H1 (cell line): ENCODE measurements around the gene GALK1. TPM values are rescaled to one million over a fixed set of nuclear protein-coding genes. Genes with fewer than 3 reads are reported as not detected.

Experiments used
- CTCF ChIA-PET: fragments of 300-600 bp; sonication (Branson Sonifier 250); formaldehyde crosslinking; loops from one replicate; lab custom pipeline; 2021; ENCODE audit not compliant: partially characterized antibody; lab: Charles Lee
- POLR2A ChIA-PET: fragments of 300-600 bp; sonication (Branson Sonifier 250); formaldehyde crosslinking; loops from one replicate; lab custom pipeline; 2021; ENCODE audit warnings: inconsistent platforms; ENCODE audit not compliant: partially characterized antibody; lab: Charles Lee
- DNase-seq, 2 experiments: peaks; one replicate each; pipeline versions ENCODE4 v3.0.0 to v3.0.0-alpha.2; 2010 to 2022; ENCODE audit warnings: low spot score in 2 of 2, low read depth in 1 of 2, mixed read lengths in 1 of 2
- FAIRE-seq: peaks from 2 replicates; lab custom pipeline; 2011; peaks lifted over from hg19 to GRCh38; lab: Jason Lieb, UNC
- H2AFZ ChIP-seq: 2 replicates; pipeline ENCODE4 v1.8.1; 2012; ENCODE audit warnings: low read length, inconsistent platforms
- H2AK5ac ChIP-seq: 2 replicates; pipeline ENCODE4 v1.6.1; 2013; ENCODE audit warnings: low read depth, low read length
- H2BK120ac ChIP-seq: replicated peaks from 2 replicates; pipeline ENCODE3; 2013; ENCODE audit warnings: low read depth, low read length, inconsistent platforms
- H2BK12ac ChIP-seq: 2 replicates; pipeline ENCODE4 v1.6.1; 2013; ENCODE audit warnings: low read depth, low read length
- H2BK15ac ChIP-seq: 2 replicates; pipeline ENCODE4 v1.6.1; 2013; ENCODE audit warnings: low read length
- H2BK20ac ChIP-seq: 2 replicates; pipeline ENCODE4 v1.6.1; 2013; ENCODE audit warnings: low read length
- H2BK5ac ChIP-seq: 2 replicates; pipeline ENCODE4 v1.6.1; 2013; ENCODE audit warnings: low read depth, low read length
- H3K14ac ChIP-seq: 2 replicates; pipeline ENCODE4 v1.6.1; 2013; ENCODE audit warnings: inconsistent platforms; ENCODE audit not compliant: insufficient read length
- H3K18ac ChIP-seq: 2 replicates; pipeline ENCODE4 v1.6.1; 2013; ENCODE audit warnings: low read length; ENCODE audit errors: extremely low read depth
- H3K23ac ChIP-seq: 2 replicates; pipeline ENCODE4 v1.6.1; 2013; ENCODE audit warnings: inconsistent platforms; ENCODE audit not compliant: insufficient read length
- H3K23me2 ChIP-seq: 2 replicates; pipeline ENCODE4 v1.6.1; 2013; ENCODE audit warnings: low read depth, low read length
- H3K27ac ChIP-seq: 2 replicates; pipeline ENCODE4 v1.6.1; 2011; ENCODE audit warnings: low read depth, low read length, inconsistent platforms
- H3K27me3 ChIP-seq, 4 experiments: replicated peaks in 1 of 4; 1 replicate in 1 of 4; 2 replicates in 3 of 4; pipeline versions ENCODE4 v1.6.1 to v1.8.1; 2011 to 2013; ENCODE audit warnings: low read length in 3 of 4, mild to moderate bottlenecking in 3 of 4, inconsistent platforms in 2 of 4, mixed read lengths in 2 of 4, moderate library complexity in 1 of 4; ENCODE audit not compliant: control insufficient read depth in 3 of 4, insufficient read depth in 3 of 4; ENCODE audit errors: extremely low read depth in 1 of 4
- H3K36me3 ChIP-seq, 4 experiments: 2 replicates each; pipeline versions ENCODE4 v1.6.1 to v1.8.1; 2011 to 2013; ENCODE audit warnings: mild to moderate bottlenecking in 4 of 4, low read length in 3 of 4, moderate library complexity in 2 of 4, control low read depth in 1 of 4, inconsistent platforms in 1 of 4; ENCODE audit not compliant: insufficient read depth in 4 of 4, control insufficient read depth in 2 of 4
- H3K4ac ChIP-seq: replicated peaks from 2 replicates; pipeline ENCODE3; 2013; ENCODE audit warnings: low read length, low read depth, mixed read lengths, inconsistent platforms; ENCODE audit not compliant: insufficient read length
- H3K4me1 ChIP-seq, 4 experiments: replicated peaks in 1 of 4; 1 replicate in 1 of 4; 2 replicates in 3 of 4; pipeline versions ENCODE4 v1.6.1 to v1.8.1; 2011 to 2013; ENCODE audit warnings: low read length in 3 of 4, inconsistent platforms in 2 of 4, mixed read lengths in 1 of 4; ENCODE audit not compliant: insufficient read depth in 4 of 4, control insufficient read depth in 3 of 4
- H3K4me2 ChIP-seq, 2 experiments: 2 replicates each; pipeline versions ENCODE4 v1.6.1 to v1.8.1; 2011 to 2013; ENCODE audit warnings: low read depth in 2 of 2, low read length in 2 of 2, control low read depth in 1 of 2, inconsistent platforms in 1 of 2, mild to moderate bottlenecking in 1 of 2; ENCODE audit not compliant: insufficient read depth in 1 of 2
- H3K4me3 ChIP-seq, 4 experiments: fragments of 200-600, 300-600 bp in 1 of 4; sonication (generic), shearing (Covaris generic), sonication (Bioruptor Twin) in 1 of 4; 2 replicates each; pipeline versions ENCODE4 v1.5.1 to v1.8.1; 2011 to 2016; ENCODE audit warnings: low read length in 4 of 4, low read depth in 3 of 4, control low read depth in 2 of 4, inconsistent platforms in 2 of 4, mild to moderate bottlenecking in 2 of 4, mixed read lengths in 1 of 4, moderate library complexity in 1 of 4; ENCODE audit not compliant: insufficient read depth in 2 of 4; ENCODE audit errors: extremely low read depth in 1 of 4
- H3K56ac ChIP-seq: replicated peaks from 2 replicates; pipeline ENCODE3; 2013; ENCODE audit warnings: low read depth, mild to moderate bottlenecking, mixed read lengths, low read length, inconsistent platforms; ENCODE audit not compliant: insufficient read length
- H3K79me1 ChIP-seq: 2 replicates; pipeline ENCODE4 v1.6.1; 2013; ENCODE audit warnings: low read depth, low read length, control low read depth
- H3K79me2 ChIP-seq, 2 experiments: 2 replicates each; pipeline versions ENCODE4 v1.6.1 to v1.8.1; 2012 to 2013; ENCODE audit warnings: low read length in 2 of 2, mild to moderate bottlenecking in 2 of 2, inconsistent platforms in 1 of 2; ENCODE audit not compliant: insufficient read depth in 2 of 2, control insufficient read depth in 1 of 2
- H3K9ac ChIP-seq, 4 experiments: replicated peaks in 1 of 4; 1 replicate in 1 of 4; 2 replicates in 3 of 4; pipeline versions ENCODE4 v1.6.1 to v1.8.1; 2011 to 2013; ENCODE audit warnings: low read depth in 3 of 4, low read length in 3 of 4, control low read depth in 2 of 4, mild to moderate bottlenecking in 2 of 4, moderate library complexity in 2 of 4, inconsistent platforms in 1 of 4; ENCODE audit errors: extremely low read depth in 1 of 4
- H3K9me3 ChIP-seq, 2 experiments: 2 replicates each; pipeline versions ENCODE4 v1.6.1 to v1.8.1; 2012 to 2013; ENCODE audit warnings: mild to moderate bottlenecking in 2 of 2, moderate library complexity in 2 of 2, control low read depth in 1 of 2, inconsistent platforms in 1 of 2, low read depth in 1 of 2, low read length in 1 of 2, mixed read lengths in 1 of 2; ENCODE audit not compliant: insufficient read depth in 2 of 2
- H4K20me1 ChIP-seq, 2 experiments: replicated peaks in 1 of 2; 2 replicates each; pipeline versions ENCODE3 to v1.8.1; 2011 to 2013; ENCODE audit warnings: inconsistent platforms in 2 of 2, low read length in 2 of 2, mild to moderate bottlenecking in 1 of 2; ENCODE audit not compliant: insufficient read depth in 2 of 2, control insufficient read depth in 1 of 2
- H4K5ac ChIP-seq: 2 replicates; pipeline ENCODE4 v1.6.1; 2013; ENCODE audit warnings: low read length, low read depth, mixed read lengths, inconsistent platforms; ENCODE audit not compliant: insufficient read length
- H4K8ac ChIP-seq: 2 replicates; pipeline ENCODE4 v1.8.0; 2013; ENCODE audit warnings: mild to moderate bottlenecking, moderate library complexity, low read length, inconsistent platforms; ENCODE audit not compliant: insufficient read depth; ENCODE audit errors: extremely low read depth
- H4K91ac ChIP-seq: replicated peaks from 2 replicates; pipeline ENCODE3; 2013; ENCODE audit warnings: low read length, mixed read lengths, inconsistent platforms; ENCODE audit not compliant: insufficient read length
- BACH1 ChIP-seq: IDR thresholded peaks from 2 replicates; pipeline ENCODE4 v1.6.1; 2012; ENCODE audit warnings: low read length, improper control_type of control experiment
- CBX5 ChIP-seq: fragments of 300-800, 300-1000 bp; sonication (generic); IDR thresholded peaks from 2 replicates; pipeline ENCODE4 v1.7.1; 2016; ENCODE audit warnings: antibody characterized with exemption, low read length, low read depth
- CBX8 ChIP-seq: fragments of 300-800, 300-1000 bp; sonication (generic); IDR thresholded peaks from 2 replicates; pipeline ENCODE4 v1.7.1; 2016; ENCODE audit warnings: low read depth, low read length, borderline replicate concordance
- CHD1 ChIP-seq: IDR thresholded peaks from 2 replicates; pipeline ENCODE4 v1.6.1; 2012; ENCODE audit warnings: low read depth, low read length, improper control_type of control experiment
- CHD2 ChIP-seq: IDR thresholded peaks from 2 replicates; pipeline ENCODE4 v1.6.1; 2012; ENCODE audit warnings: low read length, improper control_type of control experiment
- GTF2F1 ChIP-seq: IDR thresholded peaks from 2 replicates; pipeline ENCODE4 v1.6.1; 2012; ENCODE audit warnings: low read depth, low read length, improper control_type of control experiment, borderline replicate concordance
- KDM1A ChIP-seq: fragments of 200-600, 300-600 bp; sonication (generic); IDR thresholded peaks from 2 replicates; pipeline ENCODE4 v1.7.1; 2016; ENCODE audit warnings: mild to moderate bottlenecking, low read length, borderline replicate concordance
- PHF8 ChIP-seq: fragments of 200-600 bp; sonication (generic); conservative IDR thresholded peaks from 2 replicates; pipeline ENCODE4 v1.7.1; 2012; ENCODE audit warnings: low read depth, mild to moderate bottlenecking, inconsistent platforms, low read length, moderate library complexity
- RAD21 ChIP-seq, 2 experiments: IDR thresholded peaks in 1 of 2; conservative IDR thresholded peaks in 1 of 2; 2 replicates each; pipeline ENCODE4 v1.6.1; 2011; ENCODE audit warnings: low read depth in 2 of 2, low read length in 2 of 2, improper control_type of control experiment in 1 of 2, inconsistent platforms in 1 of 2, mild to moderate bottlenecking in 1 of 2, moderate library complexity in 1 of 2
- RXRA ChIP-seq: IDR thresholded peaks from 2 replicates; pipeline ENCODE4 v1.6.1; 2011; ENCODE audit warnings: low read depth, mild to moderate bottlenecking, low read length, moderate library complexity; ENCODE audit not compliant: insufficient read depth
- TEAD4 ChIP-seq: IDR thresholded peaks from 2 replicates; pipeline ENCODE4 v1.6.1; 2012; ENCODE audit warnings: low read depth, low read length, inconsistent platforms, mixed read lengths
- WGBS, 2 experiments: shearing (Covaris generic) in 1 of 2; methylation state at CpG; one replicate each; pipeline versions ENCODE4 v1.1.6 to v1.1.7; 2013 to 2015; ENCODE audit warnings: low lambda C conversion rate in 2 of 2, mixed read lengths in 2 of 2, inconsistent platforms in 1 of 2, low coverage in 1 of 2, missing lambda C conversion rate in 1 of 2; ENCODE audit not compliant: insufficient replicate concordance in 2 of 2, insufficient coverage in 1 of 2, insufficient read length in 1 of 2; ENCODE audit errors: extremely low coverage in 1 of 2, missing lambda C conversion rate in 1 of 2; 5-methylcytosine and 5-hydroxymethylcytosine counted together
- polyA plus RNA-seq, 7 experiments: library from polyadenylated mRNA; depleted of rRNA in 3 of 7; stranded (reverse) in 5 of 7; unstranded in 2 of 7; fragments of >200 nt in 5 of 7; fragments of 200-250 nt in 2 of 7; gene quantifications; 1 replicate in 5 of 7; 2 replicates in 1 of 7; 4 replicates in 1 of 7; pipeline versions ENCODE4 v1.2.1 to v1.2.3, GENCODE V29; 2011 to 2013; ENCODE audit warnings: missing spikeins in 2 of 7, mixed read lengths in 2 of 7
- total RNA-seq: library from RNA; stranded (reverse); fragmentation: NEBNext Ultra II Directional; extraction: Animal tissue kit (Norgen Biotek cat#: 25700); gene quantifications from 2 replicates; pipeline ENCODE4 v1.2.1, GENCODE V29; 2021

Gene GALK1
- total and polyA plus RNA-seq, 2 of the 8 experiments (the other 6 are each of a cell fraction or from before 2014, with no cell fraction given) = 34.1 to 47.9 TPM

DNA sequence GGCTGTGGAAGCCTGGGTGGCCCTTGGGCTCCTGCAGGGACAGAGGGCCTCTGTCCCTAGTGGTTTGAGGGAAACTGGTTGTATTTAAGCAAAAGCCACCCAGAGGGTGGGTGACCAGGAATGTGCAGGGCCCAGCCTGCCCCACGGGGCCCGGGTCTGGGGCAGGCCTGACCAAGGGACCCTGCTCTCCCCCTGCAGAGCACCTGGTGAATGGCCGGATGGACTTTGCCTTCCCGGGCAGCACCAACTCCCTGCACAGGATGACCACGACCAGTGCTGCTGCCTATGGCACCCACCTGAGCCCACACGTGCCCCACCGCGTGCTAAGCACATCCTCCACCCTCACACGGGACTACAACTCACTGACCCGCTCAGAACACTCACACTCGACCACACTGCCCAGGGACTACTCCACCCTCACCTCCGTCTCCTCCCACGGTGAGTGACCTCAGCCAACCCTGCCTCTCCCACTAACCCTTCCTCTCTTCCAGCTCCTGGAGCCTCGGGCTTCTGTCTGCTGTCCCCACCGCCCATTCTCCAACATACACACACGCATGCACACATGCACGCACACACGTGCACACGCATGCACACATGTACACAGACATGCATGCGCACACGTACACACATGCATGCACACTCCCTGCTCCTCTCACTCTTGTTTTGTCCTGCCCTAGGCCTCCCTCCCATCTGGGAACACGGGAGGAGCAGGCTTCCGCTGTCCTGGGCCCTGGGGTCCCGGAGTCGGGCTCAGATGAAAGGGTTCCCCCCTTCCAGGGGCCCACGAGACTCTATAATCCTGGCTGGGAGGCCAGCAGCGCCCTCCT, 10.4 kb downstream of the GALK1 start:
- 86% methylated on average over 27 of the region's 27 CpGs; no CpG with 5 or more reads in 1 of the 2 experiments for WGBS, 2 experiments
- Histone ChIP-seq H3K9me3 (no peaks in the 10 kb centered on the region), H2AK5ac (no peak overlapping the region), H3K79me1 (no peaks in the 10 kb centered on the region), H3K4ac (no peak overlapping the region), H3K4me1 (peaks cover 0 to 7% (median 3%) of the 10 kb centered on the region in 4 experiments; a peak in 4 of 7 replicates), H2BK15ac (peak overlapping the region; percentile 100), H4K91ac (peak overlapping the region; percentile 81), H4K8ac (peak overlapping the region; percentile 71; the same call in 1 of the 2 replicates), H2BK20ac (no peak overlapping the region; the same call in 1 of the 2 replicates), H3K27me3 (peaks cover 0 to 2% (median 0%) of the 10 kb centered on the region in 4 experiments; a peak in 2 of 7 replicates), H3K79me2 (no peaks in the 10 kb centered on the region), H3K56ac (no peak overlapping the region), H3K23me2 (no peaks in the 10 kb centered on the region; the same call in 1 of the 2 replicates), H3K4me3 (no peak overlapping the region), H2BK12ac (peak overlapping the region; percentile 30; the same call in 1 of the 2 replicates), H2BK5ac (no peak overlapping the region; the same call in 1 of the 2 replicates), H3K14ac (no peak overlapping the region), H3K27ac (no peak overlapping the region), H3K4me2 (0 out of 4 replicates have a peak overlapping the region, but pooled peaks of 1 of the 2 experiments have one; percentile 73), H3K36me3 (no peaks in the 10 kb centered on the region), H3K18ac (no peak overlapping the region; the same call in 1 of the 2 replicates), H2AFZ (no peak overlapping the region), H4K20me1 (peaks cover 0 to 4% of the 10 kb centered on the region in 2 experiments), H4K5ac (no peak overlapping the region), H2BK120ac (peak overlapping the region; percentile 10), H3K9ac (no peak overlapping the region), H3K23ac (no peak overlapping the region)
- no peak for FAIRE-seq
- POLR2A ChIA-PET = interaction anchor here (1.9 to 15.1 kb wide), 4 partner anchors 9 to 34 kb away, joined by 6 to 425 read pairs (median 13); partner anchors contain the start of genes GALK1 and ITGB4
- peak in 1 of 2 experiments; percentile 46 for DNase-seq
- CTCF ChIA-PET = interaction anchor here (0.8 to 19.5 kb wide), 17 partner anchors 7 to 517 kb away, joined by 3 to 359 read pairs (median 8); partner anchors contain the start of genes GALK1, RECQL5, SMIM5 and UNK
- no peak for TF ChIP-seq BACH1
- no peak for TF ChIP-seq RXRA
- no peak for TF ChIP-seq GTF2F1
- no peak for TF ChIP-seq RAD21 (IDR thresholded peaks at IDR 0.05 in 1 of 2, conservative IDR thresholded peaks at IDR 0.05 in 1 of 2; ENCODE audit: low read depth in 2 of 2, low read length in 2 of 2)
- no peak for TF ChIP-seq CHD2
- TF ChIP-seq KDM1A = no peak
- no peak for TF ChIP-seq PHF8
- TF ChIP-seq CBX5 = no peak
- TF ChIP-seq TEAD4 = no peak
- no peak for TF ChIP-seq CBX8
- TF ChIP-seq CHD1 = no peak
